Adrenal gland (tissue), 12 donors: ENCODE data around the gene SLAMF7. TPM values are rescaled to one million over a fixed set of nuclear protein-coding genes. Genes with fewer than 3 reads are reported as not detected.

Experiments
- DNase-seq, 7 donors: peaks; one replicate each; pipeline ENCODE4 v3.0.0-alpha.2; 2019 to 2020
- H3K27ac ChIP-seq, 5 donors: fragments of 200-600 bp; sonication (generic) in 4 of 5; 1 replicate in 3 of 5; 2 replicates in 2 of 5; pipeline versions ENCODE4 v1.5.1 to v1.8.0; 2016 to 2020; ENCODE audit warnings: mild to moderate bottlenecking in 1 of 5
- H3K27me3 ChIP-seq: fragments of 200-600 bp; 2 replicates; pipeline ENCODE4 v1.8.0; 2021
- H3K36me3 ChIP-seq, 2 donors: fragments of 200-600 bp; replicated peaks in 1 of 2; 1 replicate in 1 of 2; 2 replicates in 1 of 2; pipeline versions ENCODE4 v1.5.1 to v1.8.0; 2018 to 2022
- H3K4me1 ChIP-seq, 2 donors: fragments of 200-600 bp; replicated peaks in 1 of 2; 1 replicate in 1 of 2; 2 replicates in 1 of 2; pipeline versions ENCODE4 v1.5.1 to v1.8.0; 2018 to 2021
- H3K4me3 ChIP-seq, 4 donors: fragments of 200-600 bp; sonication (generic) in 3 of 4; one replicate each; pipeline ENCODE4 v1.5.1; 2016 to 2018
- H3K9me3 ChIP-seq, 3 donors: fragments of 200-600 bp; sonication (generic) in 1 of 3; replicated peaks in 1 of 3; 1 replicate in 2 of 3; 2 replicates in 1 of 3; pipeline versions ENCODE4 v1.5.1 to v1.8.0; 2016 to 2021
- POLR2A ChIP-seq, 2 donors: fragments of 450-650 bp; IDR thresholded peaks; one replicate each; pipeline ENCODE4 v1.6.1; 2017; ENCODE audit warnings: antibody characterized with exemption in 2 of 2, mild to moderate bottlenecking in 2 of 2, moderate library complexity in 1 of 2
- WGBS, 4 donors: extraction: QIAGEN DNeasy Blood & Tissue Kit in 2 of 4; methylation state at CpG; one replicate each; pipeline versions ENCODE4 v1.1.5 to v1.1.7; 2013 to 2017; 5-methylcytosine and 5-hydroxymethylcytosine counted together
- intact Hi-C, 2 donors: fragments of 100-400 bp; cut with DNase I; formaldehyde crosslinking; loops; one replicate each; pipeline versions ENCODE4 v1.14.1 to v1.15.0; 2022 to 2023
- polyA plus RNA-seq, 3 donors: library from polyadenylated mRNA; stranded (reverse); fragments of 200-250 nt in 2 of 3; fragments of 350-450 nt in 1 of 3; fragmentation: Illumina TruSeq in 1 of 3; extraction: RNeasy Lipid Tissue Mini Kit (QIAGEN cat#74804) in 1 of 3; gene quantifications; one replicate each; pipeline ENCODE4 v1.2.3, GENCODE V29; 2013 to 2014
- total RNA-seq, 9 donors: library from RNA; depleted of rRNA in 4 of 9; stranded (reverse); fragments of >200 nt in 4 of 9; fragments of 120-200 nt in 1 of 9; fragmentation: NEBNext Ultra II Directional in 1 of 9; extraction: Animal tissue kit (Norgen Biotek cat#: 25700) in 1 of 9; gene quantifications; one replicate each; pipeline versions ENCODE4 v1.1.0 to v1.2.4, GENCODE V29; 2013 to 2023
- TF ChIP-seq, protein P1 (sequence below), 6 experiments: fragments of 450-650 bp in 4 of 6; fragments of 200-600 bp in 2 of 6; sonication (generic) in 1 of 6; IDR thresholded peaks; 1 replicate in 5 of 6; 2 replicates in 1 of 6; pipeline versions ENCODE4 v1.5.1 to v1.8.0; 2016 to 2021; ENCODE audit warnings: antibody characterized with exemption in 6 of 6, mild to moderate bottlenecking in 2 of 6, moderate library complexity in 1 of 6
- donor health status: healthy with polysubstance abuse.
- donor health status: Bipolar disorder and iron deficiency.
- donor health status: DM: yes; HTN: yes; CAD: no.
- donor health status: DM: no; HTN: no; CAD: no.
- donor health status: DM: no; HTN: no; CAD: no.
- donor health status: DM: yes; HTN: yes; CAD: no.

The SLAMF7 gene
- total and polyA plus RNA-seq, 12 donors = 0.26 to 3.1 (median 0.85) TPM; not detected in 2

DNA sequence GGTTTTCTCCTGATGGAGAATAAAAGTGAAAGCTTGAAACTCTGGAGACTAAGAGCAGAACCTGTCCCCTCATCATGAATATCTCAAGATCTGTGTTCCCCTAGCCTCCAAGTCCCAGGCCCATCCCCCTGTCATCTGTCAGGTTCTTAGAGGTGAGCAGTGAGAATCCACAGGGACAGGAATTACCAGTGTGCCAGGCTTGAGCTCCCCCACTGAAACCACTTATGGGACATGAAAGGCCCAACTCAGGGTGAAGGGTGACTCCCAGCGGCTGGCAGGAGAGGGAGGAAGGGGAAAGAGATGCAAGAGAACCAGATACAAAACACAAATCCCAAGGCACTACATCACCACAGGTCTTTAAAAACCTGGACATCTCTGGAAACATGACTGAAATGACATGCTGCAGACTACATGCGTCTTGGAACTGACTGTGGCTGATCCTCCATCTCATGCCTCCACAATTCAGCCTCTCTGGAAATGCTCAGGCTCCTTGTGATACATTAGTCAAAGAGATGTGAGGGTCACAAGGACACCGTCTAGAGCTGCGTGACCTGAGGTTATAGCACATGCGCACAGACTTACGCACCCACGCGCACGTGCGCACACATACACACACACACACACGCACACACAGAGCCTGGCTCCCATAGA is 50.1 kb downstream of the SLAMF7 start:
- Histone ChIP-seq H3K27ac (no peak overlapping the region), H3K36me3 (no peaks in the 10 kb centered on the region), H3K9me3 (no peaks in the 10 kb centered on the region), H3K4me1 (no peaks in the 10 kb centered on the region), H3K4me3 (no peak overlapping the region), H3K27me3 (no peaks in the 10 kb centered on the region)
- no peak for DNase-seq
- TF ChIP-seq, protein P1, sequence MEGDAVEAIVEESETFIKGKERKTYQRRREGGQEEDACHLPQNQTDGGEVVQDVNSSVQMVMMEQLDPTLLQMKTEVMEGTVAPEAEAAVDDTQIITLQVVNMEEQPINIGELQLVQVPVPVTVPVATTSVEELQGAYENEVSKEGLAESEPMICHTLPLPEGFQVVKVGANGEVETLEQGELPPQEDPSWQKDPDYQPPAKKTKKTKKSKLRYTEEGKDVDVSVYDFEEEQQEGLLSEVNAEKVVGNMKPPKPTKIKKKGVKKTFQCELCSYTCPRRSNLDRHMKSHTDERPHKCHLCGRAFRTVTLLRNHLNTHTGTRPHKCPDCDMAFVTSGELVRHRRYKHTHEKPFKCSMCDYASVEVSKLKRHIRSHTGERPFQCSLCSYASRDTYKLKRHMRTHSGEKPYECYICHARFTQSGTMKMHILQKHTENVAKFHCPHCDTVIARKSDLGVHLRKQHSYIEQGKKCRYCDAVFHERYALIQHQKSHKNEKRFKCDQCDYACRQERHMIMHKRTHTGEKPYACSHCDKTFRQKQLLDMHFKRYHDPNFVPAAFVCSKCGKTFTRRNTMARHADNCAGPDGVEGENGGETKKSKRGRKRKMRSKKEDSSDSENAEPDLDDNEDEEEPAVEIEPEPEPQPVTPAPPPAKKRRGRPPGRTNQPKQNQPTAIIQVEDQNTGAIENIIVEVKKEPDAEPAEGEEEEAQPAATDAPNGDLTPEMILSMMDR (IDR thresholded peaks at IDR 0.05) = no peak
- no peak for TF ChIP-seq POLR2A (IDR thresholded peaks at IDR 0.05)
- WGBS, 4 donors = 89 to 94% (median 92%) methylated on average over 10 to 11 of the region's 11 CpGs
- intact Hi-C loops = no loop called here

DNA sequence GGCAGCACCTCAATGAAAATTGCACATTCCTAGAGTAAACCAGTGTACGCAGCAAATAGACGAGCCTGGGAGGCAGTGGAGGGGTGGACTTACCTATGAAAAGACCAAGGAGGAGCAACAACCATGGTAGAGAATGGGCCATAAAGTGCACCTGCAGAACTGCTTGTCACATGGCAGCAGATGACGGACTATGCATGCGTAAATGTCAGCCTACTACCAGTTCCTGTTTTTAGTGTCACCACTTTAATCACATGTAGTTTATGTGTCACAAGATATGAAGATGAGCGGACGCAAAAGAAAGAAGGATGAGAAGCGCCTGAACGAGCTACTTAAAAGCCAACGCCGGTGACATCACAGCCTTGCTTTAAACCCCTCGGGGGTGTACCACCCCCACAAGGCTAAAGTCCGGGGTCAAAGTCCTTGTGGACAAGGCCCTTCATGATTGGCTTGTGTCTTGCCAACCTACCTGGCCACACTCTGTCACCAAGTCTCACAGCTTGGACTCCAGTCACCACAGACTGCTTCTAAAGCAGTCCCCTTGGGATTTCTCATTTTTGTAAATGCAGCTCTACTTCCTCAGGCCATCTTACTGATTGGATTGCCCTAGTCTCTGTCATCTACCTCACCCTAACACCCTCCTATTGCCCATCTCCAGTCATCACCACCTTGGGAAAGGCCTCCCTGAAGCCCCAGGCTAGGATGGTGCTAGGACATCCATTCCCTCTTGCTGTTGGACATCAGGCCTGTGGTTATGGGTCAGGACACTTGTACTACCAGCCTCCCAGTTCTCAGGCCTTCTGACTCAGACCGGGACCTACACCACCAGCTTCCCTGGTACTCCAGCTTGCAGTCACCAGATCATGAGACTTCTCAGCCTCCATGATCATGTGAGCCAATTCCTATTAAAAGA is 50.9 kb downstream of the SLAMF7 start:
- no peak for TF ChIP-seq POLR2A (IDR thresholded peaks at IDR 0.05)
- TF ChIP-seq, protein P1 (IDR thresholded peaks at IDR 0.05) = no peak
- Histone ChIP-seq H3K27ac (no peak overlapping the region), H3K36me3 (no peaks in the 10 kb centered on the region), H3K4me3 (no peak overlapping the region), H3K27me3 (no peaks in the 10 kb centered on the region), H3K4me1 (no peaks in the 10 kb centered on the region), H3K9me3 (no peaks in the 10 kb centered on the region)
- intact Hi-C loops = no loop called here
- DNase-seq = peak in 1 of 7 donors; percentile 26
- WGBS, 4 donors = 75 to 87% (median 81%) methylated on average over 13 of the region's 13 CpGs

DNA sequence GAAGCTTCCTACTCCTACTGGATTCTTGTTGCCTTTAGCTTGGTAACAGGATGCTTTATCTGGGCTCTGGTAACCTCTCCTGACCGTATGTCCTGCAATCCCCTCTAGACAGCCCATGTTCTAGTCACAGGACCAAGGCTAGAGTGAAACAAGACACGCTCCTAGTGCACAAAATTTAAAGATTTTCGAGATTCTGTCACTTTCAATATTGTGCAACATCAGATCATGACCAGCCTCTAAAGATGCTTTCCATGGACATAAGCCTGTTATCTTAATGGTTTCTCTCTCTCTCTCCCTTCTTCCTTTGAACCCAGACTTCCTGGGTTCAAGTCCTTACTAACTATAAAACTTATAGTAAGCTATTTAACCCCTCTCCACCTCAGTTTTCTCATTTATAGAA is 55.3 kb downstream of the SLAMF7 start:
- no peak overlapping the region for H3K27ac ChIP-seq
- H3K9me3 ChIP-seq = no peaks in the 10 kb centered on the region
- 33 to 38% (median 37%) methylated on average over 3 of the region's 3 CpGs for WGBS, 4 donors

DNA sequence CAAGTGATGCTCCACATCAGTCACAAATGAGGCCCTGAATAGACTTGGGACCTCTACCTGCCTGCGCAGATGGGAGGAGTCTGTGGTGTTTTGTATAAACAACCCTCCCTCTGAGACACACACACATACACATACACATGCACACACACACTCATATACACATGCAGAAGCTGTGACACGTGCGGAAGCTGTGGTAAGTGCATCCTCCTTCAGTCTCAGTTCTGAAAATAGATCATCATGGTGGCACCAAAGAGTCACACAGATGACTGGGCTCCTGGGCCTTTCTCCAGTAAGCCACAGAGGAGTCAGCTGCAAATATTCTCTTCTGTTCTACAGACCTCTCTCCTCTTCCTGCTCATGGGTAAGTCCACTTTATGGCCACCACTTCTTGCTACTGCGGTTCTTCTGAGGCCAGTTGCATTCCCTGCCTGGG is 56.9 kb downstream of the SLAMF7 start, which contains the start of gene LY9:
TSS of gene LY9 (plus strand) at position 224 of the 433 bp plus-strand sequence. CDS start at position 238, 14 bp downstream.
- H3K27ac ChIP-seq = no peak within 1 kb of the TSS
- H3K4me3 ChIP-seq = no peak within 1 kb of the TSS
- WGBS, 4 donors = 70 to 87% (median 80%) methylated on average over 4 of the region's 4 CpGs
- no peaks in the 10 kb centered on the region for H3K9me3 ChIP-seq
- peak in 2 of 7 donors; percentile 7 to 24 for DNase-seq
- intact Hi-C loops = no loop called here
- no peaks in the 10 kb centered on the region for H3K4me1 ChIP-seq
- no peaks in the 10 kb centered on the region for H3K36me3 ChIP-seq
- no peaks in the 10 kb centered on the region for H3K27me3 ChIP-seq
- TF ChIP-seq, protein P1 (IDR thresholded peaks at IDR 0.05) = no peak
- TF ChIP-seq POLR2A (IDR thresholded peaks at IDR 0.05) = no peak

More for the DNA sequence above, 55.3 kb downstream of the SLAMF7 start:
- H3K27me3 ChIP-seq = no peaks in the 10 kb centered on the region
- no peaks in the 10 kb centered on the region for H3K36me3 ChIP-seq
- intact Hi-C loops = no loop called here
- H3K4me1 ChIP-seq = no peaks in the 10 kb centered on the region
- no peak overlapping the region for H3K4me3 ChIP-seq
- DNase-seq = no peak
- TF ChIP-seq POLR2A (IDR thresholded peaks at IDR 0.05) = no peak
- TF ChIP-seq, protein P1 (IDR thresholded peaks at IDR 0.05) = no peak
